Duodenal mucosa (tissue), 2 donors: ENCODE data around the gene LSP1.
"Not testable (repeated sequence)": the region's sequence is repeated elsewhere in the genome, so short reads cannot be mapped to it uniquely, and the experiment has no call there.

Experiments
- H3K27ac ChIP-seq: one replicate; pipeline ENCODE4 v1.7.0; 2013; ENCODE audit warnings: low read depth, low read length
- H3K27me3 ChIP-seq, 2 donors: one replicate each; pipeline ENCODE4 v1.7.0; 2013; ENCODE audit warnings: low read length in 2 of 2, control low read depth in 1 of 2; ENCODE audit not compliant: insufficient read depth in 2 of 2, control insufficient read depth in 1 of 2
- H3K36me3 ChIP-seq, 2 donors: one replicate each; pipeline ENCODE4 v1.7.0; 2013; ENCODE audit warnings: low read length in 2 of 2, control low read depth in 1 of 2; ENCODE audit not compliant: insufficient read depth in 2 of 2, control insufficient read depth in 1 of 2
- H3K4me1 ChIP-seq, 2 donors: one replicate each; pipeline ENCODE4 v1.7.0; 2013; ENCODE audit warnings: low read length in 2 of 2, control low read depth in 1 of 2; ENCODE audit not compliant: insufficient read depth in 2 of 2, control insufficient read depth in 1 of 2
- H3K4me3 ChIP-seq, 2 donors: one replicate each; pipeline ENCODE4 v1.7.0; 2013; ENCODE audit warnings: low read length in 2 of 2, low read depth in 1 of 2
- H3K9ac ChIP-seq, 2 donors: one replicate each; pipeline ENCODE4 v1.7.0; 2013; ENCODE audit warnings: low read length in 2 of 2, low read depth in 1 of 2
- H3K9me3 ChIP-seq, 2 donors: one replicate each; pipeline ENCODE4 v1.7.0; 2013; ENCODE audit warnings: low read length in 2 of 2, control low read depth in 1 of 2; ENCODE audit not compliant: control insufficient read depth in 1 of 2

LSP1 gene

DNA sequence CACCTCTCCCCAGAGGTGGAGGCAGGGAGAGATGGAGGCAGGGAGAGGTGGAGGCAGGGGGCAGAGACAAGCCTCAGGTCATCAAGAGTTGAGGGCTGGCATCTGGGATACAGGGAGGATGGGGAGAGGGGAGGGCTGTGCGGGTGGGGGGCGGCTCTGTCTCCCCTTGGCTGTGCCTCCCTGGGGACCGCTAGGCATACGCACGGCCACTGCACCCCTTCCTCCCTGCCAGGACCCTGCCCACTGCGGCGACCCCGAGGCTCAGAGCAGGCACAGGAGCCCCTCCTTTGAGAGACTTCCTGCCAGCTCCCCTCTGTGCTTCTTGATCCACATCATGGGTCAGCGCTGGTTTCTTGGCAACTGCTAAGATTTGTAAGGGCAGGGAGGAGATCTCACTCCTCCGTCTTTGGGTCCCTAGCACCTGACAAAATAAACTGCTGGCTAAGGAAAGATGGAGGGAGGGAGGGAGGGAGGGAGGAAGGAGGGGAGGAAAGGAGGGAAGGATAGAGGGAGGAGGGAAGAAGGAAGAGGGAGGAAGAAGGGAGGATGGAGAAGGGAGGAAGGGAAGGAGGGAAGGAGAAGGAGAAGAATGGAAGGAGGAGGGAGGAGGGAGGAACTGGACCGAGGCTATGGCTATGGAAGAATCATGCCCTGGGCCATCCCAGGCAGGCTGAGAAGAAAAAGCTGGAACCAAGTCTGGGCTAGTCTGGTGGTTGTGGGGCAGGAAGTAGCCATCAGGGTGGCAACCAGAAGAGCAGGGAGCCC is 20.3 kb downstream of the LSP1 start:
- Histone ChIP-seq H3K27me3 (peaks cover 0 to 3% of the 10 kb centered on the region in 2 donors), H3K9ac (no peak overlapping the region), H3K27ac (peak overlapping the region; percentile 32), H3K36me3 (no peaks in the 10 kb centered on the region), H3K9me3 (no peaks in the 10 kb centered on the region), H3K4me3 (no peak overlapping the region), H3K4me1 (peaks cover 0 to 18% of the 10 kb centered on the region in 2 donors)

DNA sequence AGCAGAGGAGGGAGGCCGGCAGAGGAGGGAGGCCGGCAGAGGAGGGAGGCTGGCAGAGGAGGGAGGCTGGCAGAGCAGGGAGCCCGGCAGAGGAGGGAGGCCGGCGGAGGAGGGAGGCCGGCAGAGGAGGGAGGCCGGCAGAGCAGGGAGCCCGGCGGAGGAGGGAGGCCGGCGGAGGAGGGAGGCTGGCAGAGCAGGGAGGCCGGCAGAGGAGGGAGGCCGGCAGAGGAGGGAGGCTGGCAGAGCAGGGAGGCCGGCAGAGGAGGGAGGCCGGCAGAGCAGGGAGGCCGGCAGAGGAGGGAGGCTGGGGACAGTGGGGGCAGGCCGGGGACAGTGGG is 20.9 kb downstream of the LSP1 start:
- H3K4me3 ChIP-seq, H3K9me3 ChIP-seq, H3K9ac ChIP-seq, H3K36me3 ChIP-seq, H3K27me3 ChIP-seq, H3K27ac ChIP-seq: not testable (repeated sequence)
- H3K4me1 ChIP-seq, result peaks cover 0 to 16% of the 10 kb centered on the region in 2 donors

DNA sequence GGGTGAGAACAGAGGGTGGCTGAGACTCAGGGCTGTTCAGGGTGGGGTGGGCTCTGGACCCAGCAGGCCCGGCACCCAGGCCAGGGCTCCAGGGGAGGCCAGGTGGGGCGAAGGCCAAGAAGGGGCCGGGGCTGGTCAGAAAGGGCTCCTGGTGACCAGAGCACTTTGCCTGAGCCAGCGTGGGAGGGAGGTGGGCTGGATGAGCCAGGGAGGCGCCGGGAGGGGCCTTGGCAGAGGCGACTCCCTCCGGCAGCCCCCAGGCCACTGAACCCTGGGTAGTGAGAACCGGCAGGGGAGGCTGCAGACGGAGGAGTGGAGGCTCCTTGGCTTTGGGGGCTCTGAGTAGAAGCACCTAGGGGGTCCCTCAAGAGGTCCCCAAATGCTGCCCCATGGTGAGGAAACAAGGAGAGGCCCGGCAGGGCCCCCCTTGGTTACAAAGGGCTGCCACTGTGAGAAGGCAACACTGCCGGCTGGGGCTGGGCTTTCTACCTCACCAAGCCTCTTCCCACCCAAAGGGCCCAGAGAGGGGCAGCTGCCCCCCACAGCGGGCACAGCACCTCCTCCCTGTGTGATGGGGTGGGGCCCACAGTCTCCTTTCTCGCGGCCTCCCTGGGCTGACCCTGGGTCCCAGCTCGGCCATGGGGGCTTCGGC is 21.7 kb downstream of the LSP1 start:
- not testable (repeated sequence) for H3K4me3 ChIP-seq, H3K36me3 ChIP-seq, H3K27ac ChIP-seq, H3K9me3 ChIP-seq, H3K27me3 ChIP-seq, H3K9ac ChIP-seq
- peaks cover 0 to 15% of the 10 kb centered on the region in 2 donors for H3K4me1 ChIP-seq

DNA sequence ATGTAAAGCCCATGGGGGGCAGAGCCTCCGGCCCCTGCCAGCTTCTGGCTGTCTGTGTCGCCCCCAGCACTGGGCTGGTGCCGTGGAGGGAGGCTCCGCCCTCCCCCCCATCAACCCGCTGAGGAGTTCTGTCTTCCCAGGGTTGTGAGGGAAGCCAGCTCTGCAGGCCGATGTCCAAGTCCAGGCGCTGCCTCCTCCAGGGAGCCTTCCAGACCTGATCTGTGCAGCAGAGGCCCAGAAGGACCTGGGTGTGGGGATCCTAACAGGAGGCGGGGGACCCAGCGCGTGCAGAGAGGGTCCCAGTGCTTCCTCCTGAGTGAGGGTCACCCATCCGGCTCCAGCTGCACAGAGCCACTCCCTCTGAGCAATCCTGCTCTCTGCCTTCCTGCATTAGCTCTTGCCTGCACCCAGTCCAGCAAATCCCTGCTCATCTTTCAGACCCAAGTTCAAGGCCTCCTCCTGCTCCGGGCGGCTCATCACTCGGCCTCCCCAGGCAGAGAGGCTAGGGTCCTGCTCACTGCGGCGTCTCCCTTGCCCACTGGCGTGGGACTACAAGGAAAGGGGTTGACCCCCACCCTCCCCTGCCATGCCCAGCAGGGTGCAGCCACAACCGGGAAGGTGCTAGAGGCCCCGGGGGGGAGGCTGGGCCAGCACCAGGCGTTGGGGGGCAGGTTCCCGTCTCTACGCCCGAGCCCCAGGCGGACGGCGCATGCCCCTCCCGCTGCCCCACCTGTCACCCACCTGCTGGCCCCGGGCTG is 22.4 kb downstream of the LSP1 start:
- no peaks in the 10 kb centered on the region for H3K9me3 ChIP-seq
- no peak overlapping the region for H3K9ac ChIP-seq
- H3K4me1 ChIP-seq, result peaks cover 0 to 11% of the 10 kb centered on the region in 2 donors
- H3K36me3 ChIP-seq, result no peaks in the 10 kb centered on the region
- no peaks in the 10 kb centered on the region for H3K27me3 ChIP-seq
- H3K4me3 ChIP-seq, result no peak overlapping the region
- no peak overlapping the region for H3K27ac ChIP-seq

GRCh38 chr11:1875851-1876301 is 23.0 kb downstream of the LSP1 start:
- not testable (repeated sequence) for H3K36me3 ChIP-seq, H3K27me3 ChIP-seq, H3K27ac ChIP-seq, H3K9ac ChIP-seq, H3K4me3 ChIP-seq, H3K9me3 ChIP-seq
- peaks cover 0 to 11% of the 10 kb centered on the region in 2 donors for H3K4me1 ChIP-seq

GRCh38 chr11:1876361-1877063 is 23.6 kb downstream of the LSP1 start:
- Histone ChIP-seq H3K27ac (no peak overlapping the region), H3K9me3 (no peaks in the 10 kb centered on the region), H3K27me3 (no peaks in the 10 kb centered on the region), H3K4me3 (no peak overlapping the region), H3K36me3 (no peaks in the 10 kb centered on the region), H3K4me1 (peaks cover 0 to 7% of the 10 kb centered on the region in 2 donors), H3K9ac (no peak overlapping the region)

GRCh38 chr11:1877211-1878136 is 24.6 kb downstream of the LSP1 start:
- no peaks in the 10 kb centered on the region for H3K9me3 ChIP-seq
- peak overlapping the region; percentile 20 for H3K27ac ChIP-seq
- peaks cover 0 to 10% of the 10 kb centered on the region in 2 donors for H3K4me1 ChIP-seq
- no peak overlapping the region for H3K4me3 ChIP-seq
- H3K36me3 ChIP-seq, result no peaks in the 10 kb centered on the region
- H3K9ac ChIP-seq, result no peak overlapping the region
- no peaks in the 10 kb centered on the region for H3K27me3 ChIP-seq

GRCh38 chr11:1878137-1879031 is 25.5 kb downstream of the LSP1 start:
- no peak overlapping the region for H3K27ac ChIP-seq
- no peaks in the 10 kb centered on the region for H3K36me3 ChIP-seq
- no peak overlapping the region for H3K4me3 ChIP-seq
- H3K9ac ChIP-seq, result no peak overlapping the region
- peaks cover 0 to 10% of the 10 kb centered on the region in 2 donors for H3K4me1 ChIP-seq
- H3K9me3 ChIP-seq, result no peaks in the 10 kb centered on the region
- H3K27me3 ChIP-seq, result no peaks in the 10 kb centered on the region
